ENCODE data around the gene ANKH. TPM values are rescaled to one million over a fixed set of nuclear protein-coding genes. Genes with fewer than 3 reads are reported as not detected.

Gene ANKH
- total RNA-seq, 1 experiment from 2014 or later, result 53.2 TPM

DNA sequence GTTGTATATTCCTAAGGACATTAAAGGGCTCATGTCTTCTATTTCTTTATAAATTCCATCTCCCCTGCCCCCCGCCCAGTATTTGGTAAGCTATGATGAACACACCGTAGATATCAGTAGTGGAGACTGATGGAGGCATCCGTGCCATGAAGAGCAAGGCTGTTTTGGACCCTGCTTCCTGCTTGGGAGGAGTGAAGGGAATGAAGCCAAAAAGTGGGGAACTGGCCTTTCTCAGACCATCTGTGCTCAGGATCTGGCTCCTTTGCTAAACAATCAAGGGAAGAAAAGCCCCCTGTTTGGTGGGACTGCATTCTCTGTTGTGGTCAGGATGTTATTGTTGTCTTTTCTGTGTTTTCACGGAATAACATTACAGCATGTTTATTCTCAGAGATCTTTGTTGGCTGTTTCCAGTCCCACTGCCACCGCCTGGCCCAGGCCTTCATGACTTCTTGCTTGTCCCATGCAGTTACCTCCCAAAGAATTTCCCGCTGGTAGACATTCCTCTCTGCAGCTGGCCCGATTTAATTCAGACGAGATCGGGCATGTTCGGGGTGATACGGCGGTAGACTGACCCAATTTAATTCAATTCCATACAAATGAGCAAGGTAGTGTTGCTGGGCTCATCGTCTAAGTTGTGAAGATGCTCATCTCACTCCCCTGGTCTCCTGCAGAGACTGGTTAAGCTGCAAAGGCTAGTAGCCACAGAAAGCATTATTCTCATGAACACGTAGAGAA lies 31.4 kb upstream of the ANKH start:
- Mint-ChIP-seq H3K36me3 (ENCODE audit: insufficient read depth, unreplicated experiment) (no peaks in the 10 kb centered on the region), H3K9me3 (ENCODE audit: low read depth, unreplicated experiment) (no peaks in the 10 kb centered on the region), H3K4me1 (ENCODE audit: low read depth, unreplicated experiment) (no peaks in the 10 kb centered on the region), H3K27me3 (ENCODE audit: unreplicated experiment) (no peaks in the 10 kb centered on the region), H3K4me3 (ENCODE audit: low read depth, unreplicated experiment) (no peak overlapping the region), H3K27ac (ENCODE audit: unreplicated experiment) (no peak overlapping the region)
- BruUV-seq (replicated peaks), result no TSS peak
- TF ChIP-seq, protein P1, sequence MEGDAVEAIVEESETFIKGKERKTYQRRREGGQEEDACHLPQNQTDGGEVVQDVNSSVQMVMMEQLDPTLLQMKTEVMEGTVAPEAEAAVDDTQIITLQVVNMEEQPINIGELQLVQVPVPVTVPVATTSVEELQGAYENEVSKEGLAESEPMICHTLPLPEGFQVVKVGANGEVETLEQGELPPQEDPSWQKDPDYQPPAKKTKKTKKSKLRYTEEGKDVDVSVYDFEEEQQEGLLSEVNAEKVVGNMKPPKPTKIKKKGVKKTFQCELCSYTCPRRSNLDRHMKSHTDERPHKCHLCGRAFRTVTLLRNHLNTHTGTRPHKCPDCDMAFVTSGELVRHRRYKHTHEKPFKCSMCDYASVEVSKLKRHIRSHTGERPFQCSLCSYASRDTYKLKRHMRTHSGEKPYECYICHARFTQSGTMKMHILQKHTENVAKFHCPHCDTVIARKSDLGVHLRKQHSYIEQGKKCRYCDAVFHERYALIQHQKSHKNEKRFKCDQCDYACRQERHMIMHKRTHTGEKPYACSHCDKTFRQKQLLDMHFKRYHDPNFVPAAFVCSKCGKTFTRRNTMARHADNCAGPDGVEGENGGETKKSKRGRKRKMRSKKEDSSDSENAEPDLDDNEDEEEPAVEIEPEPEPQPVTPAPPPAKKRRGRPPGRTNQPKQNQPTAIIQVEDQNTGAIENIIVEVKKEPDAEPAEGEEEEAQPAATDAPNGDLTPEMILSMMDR (IDR thresholded peaks at IDR 0.05; ENCODE audit: unreplicated experiment), result no peak
- DNase-seq, result no peak
- CTCF ChIA-PET, result no interaction called here
- intact Hi-C loops (cut with micrococcal nuclease; ENCODE audit: unreplicated experiment), result no loop called here

DNA sequence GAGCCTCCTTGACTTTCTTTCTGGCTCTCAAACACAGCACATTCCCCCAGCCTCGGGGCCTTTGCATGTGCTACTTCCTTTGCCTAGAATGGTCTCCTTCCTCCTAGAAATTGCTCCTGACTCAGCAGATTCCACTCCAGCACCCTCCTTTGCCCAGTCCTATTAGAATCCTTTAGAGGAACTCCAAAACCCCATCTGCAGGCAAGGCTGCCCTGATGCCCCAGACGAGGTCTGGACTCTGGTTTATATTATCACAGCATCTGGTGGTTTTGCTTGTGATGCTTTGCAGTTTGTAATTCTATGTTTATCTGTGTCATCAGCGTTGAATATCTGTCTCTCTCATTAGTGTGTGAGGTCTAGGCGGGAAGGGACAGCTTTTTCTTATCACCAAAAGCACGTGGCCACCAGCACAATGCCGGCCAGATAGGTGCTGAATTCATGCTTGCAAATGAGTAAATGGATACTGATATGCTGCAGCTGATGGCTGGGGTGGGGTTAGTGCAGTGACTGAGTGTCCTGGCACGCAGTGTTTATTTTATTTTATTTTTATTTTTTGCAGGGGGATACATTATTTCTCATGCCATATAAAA lies 30.0 kb upstream of the ANKH start:
- intact Hi-C loops (cut with micrococcal nuclease; ENCODE audit: unreplicated experiment), result no loop called here
- no peaks in the 10 kb centered on the region for H3K27me3 Mint-ChIP-seq (ENCODE audit: unreplicated experiment)
- CTCF ChIA-PET, result no interaction called here
- H3K4me1 Mint-ChIP-seq (ENCODE audit: low read depth, unreplicated experiment), result no peaks in the 10 kb centered on the region
- no TSS peak for BruUV-seq (replicated peaks)
- no peak overlapping the region for H3K4me3 Mint-ChIP-seq (ENCODE audit: low read depth, unreplicated experiment)
- H3K27ac Mint-ChIP-seq (ENCODE audit: unreplicated experiment), result no peak overlapping the region
- H3K9me3 Mint-ChIP-seq (ENCODE audit: low read depth, unreplicated experiment), result no peaks in the 10 kb centered on the region
- TF ChIP-seq, protein P1 (IDR thresholded peaks at IDR 0.05; ENCODE audit: unreplicated experiment), result no peak
- no peaks in the 10 kb centered on the region for H3K36me3 Mint-ChIP-seq (ENCODE audit: insufficient read depth, unreplicated experiment)
- DNase-seq, result no peak

DNA sequence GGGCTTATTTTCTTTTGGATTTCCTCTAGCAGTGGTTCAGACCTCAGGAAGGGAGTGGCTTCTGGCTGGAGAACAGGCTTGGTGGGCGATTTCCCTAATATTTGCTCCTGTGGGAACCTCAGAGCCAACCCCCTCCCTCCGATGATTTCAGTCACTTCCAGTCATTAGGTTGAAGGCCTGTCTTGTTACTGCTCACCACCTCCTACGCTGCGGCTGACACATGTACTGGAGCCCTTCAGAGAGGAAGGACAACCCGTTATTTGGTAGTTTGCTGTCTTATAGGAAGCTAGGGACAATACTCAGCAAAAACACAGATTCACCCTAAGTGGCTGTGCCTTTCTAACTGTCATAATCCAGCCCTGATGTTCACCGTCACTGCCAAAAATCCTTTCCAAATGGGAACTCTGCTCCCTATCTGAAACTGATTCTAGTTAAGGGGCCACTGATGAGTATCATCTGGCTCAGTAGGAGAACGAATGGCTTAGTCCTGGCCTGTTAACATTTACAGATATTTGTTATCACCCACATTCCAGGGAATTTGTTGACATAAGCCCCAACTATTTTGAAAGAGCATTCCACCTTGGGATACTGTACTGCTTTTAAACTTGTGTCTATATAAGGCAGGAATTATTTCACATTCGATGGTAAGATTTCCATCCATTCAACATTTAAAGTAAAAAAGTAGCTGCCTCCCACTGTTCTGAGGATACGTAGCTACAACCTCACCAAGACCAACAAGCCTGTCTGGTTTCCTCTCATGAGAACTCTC lies 29.3 kb upstream of the ANKH start:
- CTCF ChIA-PET, result no interaction called here
- Mint-ChIP-seq H3K27ac (ENCODE audit: unreplicated experiment) (no peak overlapping the region), H3K36me3 (ENCODE audit: insufficient read depth, unreplicated experiment) (no peaks in the 10 kb centered on the region), H3K9me3 (ENCODE audit: low read depth, unreplicated experiment) (no peaks in the 10 kb centered on the region), H3K4me1 (ENCODE audit: low read depth, unreplicated experiment) (no peaks in the 10 kb centered on the region), H3K27me3 (ENCODE audit: unreplicated experiment) (no peaks in the 10 kb centered on the region), H3K4me3 (ENCODE audit: low read depth, unreplicated experiment) (no peak overlapping the region)
- TF ChIP-seq, protein P1 (IDR thresholded peaks at IDR 0.05; ENCODE audit: unreplicated experiment), result no peak
- no TSS peak for BruUV-seq (replicated peaks)
- intact Hi-C loops (cut with micrococcal nuclease; ENCODE audit: unreplicated experiment), result no loop called here
- DNase-seq, result no peak

DNA sequence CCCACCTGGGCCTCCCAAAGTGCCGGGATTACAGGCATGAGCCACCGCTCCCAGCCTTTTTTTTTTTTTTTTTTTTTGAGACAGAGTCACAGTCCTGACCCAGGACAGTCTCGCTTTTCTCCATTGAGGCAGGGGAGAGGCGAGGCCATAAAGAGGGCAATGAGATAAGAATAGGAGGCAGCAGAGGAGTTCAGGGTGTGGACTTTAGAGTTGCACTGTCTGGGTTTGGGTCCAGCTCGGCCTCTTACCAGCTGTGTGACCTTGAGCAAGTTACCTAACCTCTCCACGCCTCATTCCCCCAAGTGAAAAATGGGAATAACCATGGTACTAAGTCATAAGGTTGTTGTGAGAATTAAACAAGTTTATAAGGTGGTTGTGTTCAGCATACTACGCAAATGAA lies 24.6 kb upstream of the ANKH start:
- Mint-ChIP-seq H3K9me3 (ENCODE audit: low read depth, unreplicated experiment) (no peaks in the 10 kb centered on the region), H3K27ac (ENCODE audit: unreplicated experiment) (no peak overlapping the region), H3K27me3 (ENCODE audit: unreplicated experiment) (no peaks in the 10 kb centered on the region), H3K36me3 (ENCODE audit: insufficient read depth, unreplicated experiment) (no peaks in the 10 kb centered on the region), H3K4me1 (ENCODE audit: low read depth, unreplicated experiment) (no peaks in the 10 kb centered on the region), H3K4me3 (ENCODE audit: low read depth, unreplicated experiment) (no peak overlapping the region)
- intact Hi-C loops (cut with micrococcal nuclease; ENCODE audit: unreplicated experiment), result no loop called here
- CTCF ChIA-PET, result no interaction called here
- TF ChIP-seq, protein P1 (IDR thresholded peaks at IDR 0.05; ENCODE audit: unreplicated experiment), result no peak
- no TSS peak for BruUV-seq (replicated peaks)
- DNase-seq, result no peak
